OCI-LY7 (cell line): ENCODE measurements around the gene FBXO9. TPM values are rescaled to one million over a fixed set of nuclear protein-coding genes. Genes with fewer than 3 reads are reported as not detected.

ENCODE experiments used
- BruUV-seq: library from RNA; stranded (reverse); fragments of 400-500 nt; replicated peaks from 2 replicates; lab custom pipeline; 2021; lab: Mats Ljungman, UMichigan
- CTCF ChIA-PET: fragments of 300-600 bp; sonication (Branson Sonifier 250); formaldehyde crosslinking; loops from one replicate; lab custom pipeline; 2022; ENCODE audit warnings: antibody characterized with exemption; ENCODE audit not compliant: unreplicated experiment; lab: Charles Lee
- POLR2A ChIA-PET: fragments of 300-600 bp; sonication (Branson Sonifier 250); formaldehyde crosslinking; loops from one replicate; lab custom pipeline; 2022; ENCODE audit warnings: antibody characterized with exemption; lab: Charles Lee
- DNase-seq: peaks from one replicate; pipeline ENCODE4 v3.0.0-alpha.2; 2015; ENCODE audit warnings: low spot score
- H2AFZ ChIP-seq: fragments of 200-600 bp; sonication (generic), shearing (Covaris generic); 2 replicates; pipeline ENCODE4 v1.6.1; 2014; ENCODE audit warnings: mild to moderate bottlenecking, antibody characterized with exemption, low read length, moderate library complexity
- H3K27ac ChIP-seq: fragments of 200-600 bp; sonication (generic); 2 replicates; pipeline ENCODE4 v1.5.1; 2014; ENCODE audit warnings: mixed run types, low read depth, mild to moderate bottlenecking, moderate library complexity, low read length, inconsistent platforms; ENCODE audit not compliant: poor library complexity, severe bottlenecking
- H3K36me3 ChIP-seq: fragments of 200-600 bp; sonication (generic); 2 replicates; pipeline ENCODE4 v1.6.1; 2014; ENCODE audit warnings: mild to moderate bottlenecking, antibody characterized with exemption, low read length, moderate library complexity, mixed read lengths; ENCODE audit not compliant: insufficient read depth
- H3K4me1 ChIP-seq: fragments of 200-600 bp; sonication (generic); 2 replicates; pipeline ENCODE4 v1.5.1; 2014; ENCODE audit warnings: mild to moderate bottlenecking, low read length; ENCODE audit not compliant: insufficient read depth, poor library complexity, severe bottlenecking
- H3K4me2 ChIP-seq: fragments of 200-600 bp; sonication (generic); 2 replicates; pipeline ENCODE4 v1.6.1; 2014; ENCODE audit warnings: mild to moderate bottlenecking, low read length
- H3K4me3 ChIP-seq: fragments of 200-600 bp; sonication (generic); 2 replicates; pipeline ENCODE4 v1.5.1; 2014; ENCODE audit warnings: mild to moderate bottlenecking, low read depth, low read length; ENCODE audit not compliant: poor library complexity, severe bottlenecking
- H3K79me2 ChIP-seq: fragments of 200-600 bp; sonication (generic); 2 replicates; pipeline ENCODE4 v1.6.1; 2016; ENCODE audit warnings: low read depth, mild to moderate bottlenecking, low read length, moderate library complexity, mixed read lengths; ENCODE audit not compliant: insufficient read depth
- H3K9me2 ChIP-seq: fragments of 200-600 bp; sonication (generic); 2 replicates; pipeline ENCODE4 v1.6.1; 2016; ENCODE audit warnings: mild to moderate bottlenecking, low read length, mixed read lengths; ENCODE audit not compliant: insufficient read depth
- H3K9me3 ChIP-seq: fragments of 200-600 bp; sonication (generic); 2 replicates; pipeline ENCODE4 v1.6.1; 2014; ENCODE audit warnings: mild to moderate bottlenecking, mixed run types, low read length, mixed read lengths
- H4K20me1 ChIP-seq: fragments of 200-600 bp; sonication (generic); 2 replicates; pipeline ENCODE4 v1.6.1; 2014; ENCODE audit warnings: mild to moderate bottlenecking, antibody characterized with exemption, low read length, moderate library complexity, mixed read lengths; ENCODE audit not compliant: insufficient read depth
- CTCF ChIP-seq: fragments of 200-600 bp; sonication (generic); conservative IDR thresholded peaks from 2 replicates; pipeline ENCODE4 v1.5.1; 2014; ENCODE audit warnings: mild to moderate bottlenecking, antibody characterized with exemption, low read length, moderate library complexity, mixed read lengths
- EZH2phosphoT487 ChIP-seq: fragments of 200-600 bp; sonication (generic); IDR thresholded peaks from 2 replicates; pipeline ENCODE4 v1.6.1; 2018; ENCODE audit warnings: low read depth, borderline replicate concordance, mild to moderate bottlenecking, mixed run types, antibody characterized with exemption, low read length, moderate library complexity, mixed read lengths
- intact Hi-C: fragments of 100-400 bp; cut with micrococcal nuclease; formaldehyde crosslinking; loops from one replicate; pipeline ENCODE4 v1.10.0; 2022; ENCODE audit not compliant: unreplicated experiment
- total RNA-seq, 2 experiments: library from RNA; depleted of rRNA in 1 of 2; stranded (reverse); fragments of >200 nt in 1 of 2; shearing (Covaris generic) in 1 of 2; gene quantifications; 2 replicates each; pipeline ENCODE4 v1.2.3, GENCODE V29; 2014 to 2022

The FBXO9 gene
- total RNA-seq, 2 experiments from 2014 or later, result 23.5 to 67.7 TPM

DNA sequence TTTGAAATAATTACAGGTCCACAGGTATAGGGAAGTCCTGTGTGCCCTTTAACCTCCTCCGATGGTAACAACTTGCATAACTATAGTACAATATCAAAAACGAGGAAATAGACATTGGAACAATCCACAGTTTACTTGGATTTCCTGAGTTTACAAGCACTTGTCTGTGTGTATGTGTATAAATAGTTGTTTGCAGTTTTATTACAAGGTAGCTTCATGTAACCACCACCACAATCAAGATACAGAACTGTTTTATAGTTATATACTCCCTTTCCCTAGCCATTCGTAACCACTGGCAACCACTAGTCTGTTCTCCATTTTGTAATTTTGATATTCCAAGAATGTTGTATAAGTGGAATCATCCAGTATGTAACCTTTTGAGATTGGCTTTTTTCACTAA is 9.1 kb downstream of the FBXO9 start:
- Histone ChIP-seq H3K4me2 (no peak overlapping the region), H3K9me3 (no peaks in the 10 kb centered on the region), H3K4me1 (no peaks in the 10 kb centered on the region), H4K20me1 (no peaks in the 10 kb centered on the region), H3K36me3 (peaks cover 58% of the 10 kb centered on the region), H2AFZ (no peak overlapping the region), H3K4me3 (no peak overlapping the region), H3K27ac (no peak overlapping the region), H3K79me2 (no peaks in the 10 kb centered on the region), H3K9me2 (no peaks in the 10 kb centered on the region)
- intact Hi-C loops, result no loop called here
- DNase-seq, result no peak
- TF ChIP-seq EZH2phosphoT487 (no peak), CTCF (no peak)
- BruUV-seq, result no TSS peak
- CTCF ChIA-PET, result no interaction called here
- POLR2A ChIA-PET, result interaction anchor here (0.6 to 1.7 kb wide), 2 partner anchors 8 to 667 kb away, joined by 3 to 7 read pairs; partner anchors contain the start of gene FBXO9

DNA sequence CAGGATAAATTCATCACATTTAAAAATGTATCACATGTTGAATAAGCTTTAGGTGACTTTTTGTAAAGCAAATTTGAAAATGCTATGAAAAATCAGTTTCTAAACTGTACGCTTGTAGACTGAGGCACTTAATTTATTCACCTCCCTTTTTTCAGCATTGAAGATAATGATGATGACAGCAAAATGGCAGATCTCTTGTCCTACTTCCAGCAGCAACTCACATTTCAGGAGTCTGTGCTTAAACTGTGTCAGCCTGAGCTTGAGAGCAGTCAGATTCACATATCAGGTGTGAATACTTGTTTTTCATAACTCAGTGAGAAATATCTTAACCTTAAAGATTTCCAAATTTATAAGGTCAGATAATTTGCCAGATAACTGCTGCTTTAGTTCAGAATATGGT is 15.6 kb downstream of the FBXO9 start:
- Histone ChIP-seq H2AFZ (no peak overlapping the region), H3K4me1 (no peaks in the 10 kb centered on the region), H3K4me3 (no peak overlapping the region), H3K9me3 (no peaks in the 10 kb centered on the region), H3K36me3 (peaks cover 91% of the 10 kb centered on the region), H3K27ac (no peak overlapping the region), H3K9me2 (no peaks in the 10 kb centered on the region), H3K79me2 (no peaks in the 10 kb centered on the region), H3K4me2 (no peak overlapping the region), H4K20me1 (no peaks in the 10 kb centered on the region)
- ChIA-PET POLR2A (interaction anchor here (0.7 to 1.4 kb wide), 5 partner anchors 14 to 381 kb away, joined by 3 to 6 read pairs (median 4); no protein-coding TSS in a partner anchor), CTCF (no interaction called here)
- TF ChIP-seq EZH2phosphoT487, result no peak
- TF ChIP-seq CTCF, result no peak
- DNase-seq, result no peak
- intact Hi-C loops, result no loop called here
- BruUV-seq, result no TSS peak

- H3K79me2 ChIP-seq, result no peaks in the 10 kb centered on the region
- no peak overlapping the region for H3K4me3 ChIP-seq
- no peaks in the 10 kb centered on the region for H4K20me1 ChIP-seq
- H3K36me3 ChIP-seq, result peaks cover 78% of the 10 kb centered on the region
- H3K9me3 ChIP-seq, result no peaks in the 10 kb centered on the region
- ChIA-PET CTCF (no interaction called here), POLR2A (no interaction called here)
- no peaks in the 10 kb centered on the region for H3K4me1 ChIP-seq
- no peak overlapping the region for H3K4me2 ChIP-seq
- no peak overlapping the region for H2AFZ ChIP-seq
- intact Hi-C loops, result no loop called here
- H3K27ac ChIP-seq, result no peak overlapping the region
- no peaks in the 10 kb centered on the region for H3K9me2 ChIP-seq
- no TSS peak for BruUV-seq
- no peak for TF ChIP-seq CTCF
- no peak for DNase-seq
These were observed 21.1 kb downstream of the FBXO9 start for GRCh38 chr6:53086302-53086701.
